Endodermal cell (in vitro differentiated cells): ENCODE results near the gene OR52J3. TPM values are rescaled to one million over a fixed set of nuclear protein-coding genes. Genes with fewer than 3 reads are reported as not detected.

Experiments used
- DNase-seq: peaks from one replicate; pipeline ENCODE4 v3.0.0-alpha.2; 2017
- H3K27ac ChIP-seq: 2 replicates; pipeline ENCODE4 v1.5.1; 2013; ENCODE audit warnings: mild to moderate bottlenecking, low read depth, low read length, moderate library complexity
- H3K27me3 ChIP-seq: 2 replicates; pipeline ENCODE4 v1.6.1; 2013; ENCODE audit warnings: mild to moderate bottlenecking, low read length, moderate library complexity; ENCODE audit not compliant: insufficient read depth, control insufficient read depth, poor library complexity, severe bottlenecking
- H3K36me3 ChIP-seq: 2 replicates; pipeline ENCODE4 v1.7.0; 2013; ENCODE audit warnings: mild to moderate bottlenecking, low read length, moderate library complexity; ENCODE audit not compliant: control insufficient read depth, insufficient read depth
- H3K4me1 ChIP-seq: one replicate; pipeline ENCODE4 v1.7.0; 2013; ENCODE audit warnings: low read length; ENCODE audit not compliant: control insufficient read depth, insufficient read depth
- H3K4me3 ChIP-seq: 2 replicates; pipeline ENCODE4 v1.5.1; 2013; ENCODE audit warnings: mild to moderate bottlenecking, low read length, moderate library complexity
- H3K9ac ChIP-seq: 2 replicates; pipeline ENCODE4 v1.6.1; 2013; ENCODE audit warnings: mild to moderate bottlenecking, low read length, moderate library complexity; ENCODE audit not compliant: poor library complexity, severe bottlenecking; ENCODE audit errors: extremely low read depth
- H3K9me3 ChIP-seq: 2 replicates; pipeline ENCODE4 v1.6.1; 2013; ENCODE audit warnings: mild to moderate bottlenecking, low read length, moderate library complexity; ENCODE audit not compliant: control insufficient read depth
- H3K27ac Mint-ChIP-seq: 2 replicates; pipeline ENCODE4 v1.8.0; 2020; ENCODE audit warnings: mixed read lengths
- H3K27me3 Mint-ChIP-seq: 2 replicates; pipeline ENCODE4 v1.8.0; 2021; ENCODE audit warnings: mild to moderate bottlenecking, mixed read lengths; ENCODE audit not compliant: insufficient read depth
- H3K36me3 Mint-ChIP-seq: 2 replicates; pipeline ENCODE4 v1.8.0; 2020; ENCODE audit warnings: low read depth, mixed read lengths
- H3K4me1 Mint-ChIP-seq: 2 replicates; pipeline ENCODE4 v1.8.0; 2020; ENCODE audit warnings: mixed read lengths
- H3K4me3 Mint-ChIP-seq: 2 replicates; pipeline ENCODE4 v1.8.0; 2020; ENCODE audit warnings: mild to moderate bottlenecking, moderate library complexity, mixed read lengths
- H3K9me3 Mint-ChIP-seq: 2 replicates; pipeline ENCODE4 v1.8.0; 2020; ENCODE audit warnings: mild to moderate bottlenecking, mixed read lengths
- WGBS, 2 experiments: methylation state at CpG; one replicate each; pipeline versions ENCODE4 v1.1.5 to v1.1.7; 2013; ENCODE audit warnings: missing lambda C conversion rate in 2 of 2, mixed read lengths in 1 of 2; ENCODE audit not compliant: insufficient coverage in 1 of 2, insufficient read length in 1 of 2; 5-methylcytosine and 5-hydroxymethylcytosine counted together
- total RNA-seq, 2 donors: library from RNA; stranded (reverse); fragmentation: NEBNext Ultra II Directional in 1 of 2; extraction: Animal tissue kit (Norgen Biotek cat#: 25700) in 1 of 2; gene quantifications; 2 replicates in 1 of 2; 3 replicates in 1 of 2; pipeline ENCODE4 v1.2.1, GENCODE V29; 2021
- TF ChIP-seq, protein P1 (sequence below): fragments of 200-600 bp; sonication (generic); conservative IDR thresholded peaks from 2 replicates; pipeline ENCODE4 v1.5.0; 2021; ENCODE audit warnings: antibody characterized with exemption, mild to moderate bottlenecking

OR52J3 gene
- total RNA-seq, 2 donors from 2014 or later: not detected

DNA sequence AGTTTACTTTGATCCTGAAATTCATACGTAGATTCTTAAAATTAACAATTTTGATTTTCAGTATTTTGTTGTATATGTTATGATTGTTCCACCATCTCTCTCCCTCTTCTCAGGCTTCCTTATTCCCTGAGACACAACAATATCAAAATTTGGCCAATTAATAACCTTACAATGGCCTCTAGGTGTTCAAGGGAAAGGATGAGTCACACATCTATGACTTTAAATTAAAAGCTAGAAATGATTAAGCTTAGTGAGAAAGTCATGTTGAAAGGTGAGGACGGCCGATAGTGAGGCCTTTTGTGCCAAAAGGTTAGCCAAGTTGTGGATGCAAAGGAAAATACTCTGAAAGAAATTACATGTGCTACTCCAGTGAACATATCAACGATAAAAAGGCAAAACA, 5.5 kb upstream of the OR52J3 start:
- no peaks in the 10 kb centered on the region for H3K36me3 ChIP-seq
- no peak for DNase-seq
- no peak overlapping the region for H3K9ac ChIP-seq
- Mint-ChIP-seq H3K27ac (no peak overlapping the region), H3K4me1 (no peaks in the 10 kb centered on the region), H3K27me3 (no peaks in the 10 kb centered on the region), H3K9me3 (no peaks in the 10 kb centered on the region), H3K36me3 (no peaks in the 10 kb centered on the region), H3K4me3 (no peak overlapping the region)
- 84 to 91% methylated on average over 2 to 3 of the region's 4 CpGs for WGBS, 2 experiments
- TF ChIP-seq, protein P1, sequence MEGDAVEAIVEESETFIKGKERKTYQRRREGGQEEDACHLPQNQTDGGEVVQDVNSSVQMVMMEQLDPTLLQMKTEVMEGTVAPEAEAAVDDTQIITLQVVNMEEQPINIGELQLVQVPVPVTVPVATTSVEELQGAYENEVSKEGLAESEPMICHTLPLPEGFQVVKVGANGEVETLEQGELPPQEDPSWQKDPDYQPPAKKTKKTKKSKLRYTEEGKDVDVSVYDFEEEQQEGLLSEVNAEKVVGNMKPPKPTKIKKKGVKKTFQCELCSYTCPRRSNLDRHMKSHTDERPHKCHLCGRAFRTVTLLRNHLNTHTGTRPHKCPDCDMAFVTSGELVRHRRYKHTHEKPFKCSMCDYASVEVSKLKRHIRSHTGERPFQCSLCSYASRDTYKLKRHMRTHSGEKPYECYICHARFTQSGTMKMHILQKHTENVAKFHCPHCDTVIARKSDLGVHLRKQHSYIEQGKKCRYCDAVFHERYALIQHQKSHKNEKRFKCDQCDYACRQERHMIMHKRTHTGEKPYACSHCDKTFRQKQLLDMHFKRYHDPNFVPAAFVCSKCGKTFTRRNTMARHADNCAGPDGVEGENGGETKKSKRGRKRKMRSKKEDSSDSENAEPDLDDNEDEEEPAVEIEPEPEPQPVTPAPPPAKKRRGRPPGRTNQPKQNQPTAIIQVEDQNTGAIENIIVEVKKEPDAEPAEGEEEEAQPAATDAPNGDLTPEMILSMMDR: no peak
- H3K4me3 ChIP-seq: no peak overlapping the region
- H3K27ac ChIP-seq: no peak overlapping the region
- no peaks in the 10 kb centered on the region for H3K9me3 ChIP-seq
- no peaks in the 10 kb centered on the region for H3K27me3 ChIP-seq
- no peaks in the 10 kb centered on the region for H3K4me1 ChIP-seq

DNA sequence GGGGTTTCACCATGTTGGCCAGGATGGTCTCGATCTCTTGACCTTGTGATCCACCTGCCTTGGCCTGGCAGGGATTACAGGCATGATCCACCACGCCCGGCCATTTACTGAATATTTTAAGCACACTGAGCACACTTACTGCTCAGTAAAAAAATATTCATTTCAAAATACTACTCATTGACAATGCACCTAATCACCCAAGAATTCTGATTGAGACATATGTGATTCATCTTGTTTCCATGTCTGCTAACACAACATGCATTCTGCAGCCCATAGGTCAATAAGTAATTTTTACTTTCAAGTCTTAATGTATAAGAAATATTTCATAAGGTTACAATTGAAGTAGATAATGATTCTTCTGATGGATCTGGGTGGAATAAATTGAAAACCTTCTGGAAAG, 4.2 kb upstream of the OR52J3 start:
- no peak overlapping the region for H3K4me3 Mint-ChIP-seq
- TF ChIP-seq, protein P1: no peak
- Histone ChIP-seq H3K4me3 (no peak overlapping the region), H3K27me3 (no peaks in the 10 kb centered on the region), H3K27ac (no peak overlapping the region), H3K9ac (no peak overlapping the region), H3K4me1 (no peaks in the 10 kb centered on the region), H3K9me3 (no peaks in the 10 kb centered on the region), H3K36me3 (no peaks in the 10 kb centered on the region)
- 44 to 62% methylated on average over 2 to 3 of the region's 3 CpGs for WGBS, 2 experiments
- no peak overlapping the region for H3K27ac Mint-ChIP-seq
- H3K9me3 Mint-ChIP-seq: no peaks in the 10 kb centered on the region
- no peaks in the 10 kb centered on the region for H3K36me3 Mint-ChIP-seq
- DNase-seq: no peak
- H3K27me3 Mint-ChIP-seq: no peaks in the 10 kb centered on the region
- no peaks in the 10 kb centered on the region for H3K4me1 Mint-ChIP-seq

DNA sequence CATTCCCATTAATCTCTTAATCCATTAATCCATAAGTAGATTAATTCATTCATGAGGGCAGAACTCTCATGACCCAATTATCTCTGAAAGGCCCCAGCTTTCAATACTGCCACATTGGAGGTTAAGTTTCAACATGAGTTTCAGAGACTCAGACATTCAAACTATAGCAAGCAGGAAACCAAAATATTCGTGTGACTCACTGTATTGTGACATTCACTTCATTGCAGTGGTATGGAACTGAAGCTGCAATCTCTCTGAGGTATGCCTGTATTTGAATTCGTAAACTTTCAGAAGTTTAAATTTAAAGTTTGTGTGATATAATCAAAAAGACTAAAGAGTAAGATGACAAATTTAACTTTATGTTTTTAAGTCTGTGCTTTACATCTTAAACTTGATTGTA, 2.9 kb upstream of the OR52J3 start:
- Histone ChIP-seq H3K36me3 (no peaks in the 10 kb centered on the region), H3K4me1 (no peaks in the 10 kb centered on the region), H3K9ac (no peak overlapping the region), H3K27ac (no peak overlapping the region), H3K9me3 (no peaks in the 10 kb centered on the region), H3K27me3 (no peaks in the 10 kb centered on the region), H3K4me3 (no peak overlapping the region)
- DNase-seq: no peak
- TF ChIP-seq, protein P1: no peak
- no peak overlapping the region for H3K4me3 Mint-ChIP-seq
- no peaks in the 10 kb centered on the region for H3K36me3 Mint-ChIP-seq
- WGBS, 2 experiments: 69 to 76% methylated on average over 2 of the region's 2 CpGs
- H3K9me3 Mint-ChIP-seq: no peaks in the 10 kb centered on the region
- H3K4me1 Mint-ChIP-seq: no peaks in the 10 kb centered on the region
- no peaks in the 10 kb centered on the region for H3K27me3 Mint-ChIP-seq
- H3K27ac Mint-ChIP-seq: no peak overlapping the region
